SJCRH30 (cell line): ENCODE results near the gene RPS6KB2. TPM values are rescaled to one million over a fixed set of nuclear protein-coding genes. Genes with fewer than 3 reads are reported as not detected.

Experiments
- DNase-seq, 2 experiments: peaks; one replicate each; pipeline ENCODE4 v3.0.0-alpha.2; 2015 to 2020
- H3K27ac ChIP-seq: fragments of 250-450 bp; sonication (Bioruptor Pico); 2 replicates; pipeline ENCODE4 v1.5.1; 2020; ENCODE audit warnings: mild to moderate bottlenecking, moderate library complexity
- H3K27me3 ChIP-seq: fragments of 250-450 bp; sonication (Bioruptor Pico); 2 replicates; pipeline ENCODE4 v1.5.1; 2020; ENCODE audit warnings: mild to moderate bottlenecking, moderate library complexity
- H3K36me3 ChIP-seq: fragments of 250-450 bp; sonication (Bioruptor Pico); 2 replicates; pipeline ENCODE4 v1.5.1; 2020; ENCODE audit warnings: mild to moderate bottlenecking, moderate library complexity
- H3K4me1 ChIP-seq: fragments of 250-450 bp; sonication (Bioruptor Pico); 2 replicates; pipeline ENCODE4 v1.5.1; 2020; ENCODE audit warnings: mild to moderate bottlenecking, moderate library complexity
- H3K4me3 ChIP-seq: fragments of 250-450 bp; sonication (Bioruptor Pico); 2 replicates; pipeline ENCODE4 v1.5.1; 2020; ENCODE audit warnings: mild to moderate bottlenecking, moderate library complexity
- H3K9me3 ChIP-seq: fragments of 250-450 bp; sonication (Bioruptor Pico); replicated peaks from 2 replicates; pipeline ENCODE4 v1.5.1; 2020; ENCODE audit warnings: mild to moderate bottlenecking, moderate library complexity
- total RNA-seq: library from RNA; depleted of rRNA; stranded (reverse); fragments of >200 nt; shearing (Covaris generic); gene quantifications from 2 replicates; pipeline ENCODE4 v1.2.3, GENCODE V29; 2014; rRNA removed

RPS6KB2 gene
- total RNA-seq, 1 experiment from 2014 or later: 33.5 TPM

DNA sequence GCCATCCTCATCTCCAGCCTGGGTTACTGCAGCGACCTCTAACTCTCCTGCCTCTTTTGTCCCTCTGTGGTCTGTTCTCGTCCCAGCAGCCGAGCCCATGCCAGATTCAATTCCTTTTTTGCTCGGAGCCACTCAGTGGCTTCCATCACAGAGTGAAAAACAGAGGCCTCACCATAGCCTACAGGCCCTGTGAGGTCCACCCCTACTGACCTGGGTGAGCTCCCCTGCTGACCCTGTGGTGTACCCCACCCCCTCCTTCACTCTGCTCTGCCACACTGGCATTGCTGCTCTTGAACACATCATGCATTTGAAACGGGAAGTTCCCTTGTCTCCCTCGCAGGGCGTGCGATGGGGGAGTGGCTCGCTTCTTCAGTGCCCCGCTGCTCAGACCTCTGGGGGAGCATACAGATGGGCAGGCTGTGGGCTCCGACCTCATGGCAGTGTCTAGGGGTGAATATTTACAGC is 56.6 kb downstream of the RPS6KB2 start:
- Histone ChIP-seq H3K27me3 (no peaks in the 10 kb centered on the region), H3K4me3 (no peak overlapping the region), H3K9me3 (no peaks in the 10 kb centered on the region), H3K4me1 (no peaks in the 10 kb centered on the region), H3K27ac (no peak overlapping the region), H3K36me3 (no peaks in the 10 kb centered on the region)
- no peak for DNase-seq

Other genes starting within 250 kb of the RPS6KB2 start
- 45.2 and 49.7 TPM in 2 replicates for gene GRK2, start 162.0 kb upstream of the RPS6KB2 start, total RNA-seq
- gene ANKRD13D, start 139.2 kb upstream of the RPS6KB2 start, total RNA-seq: 15.3 and 19.9 TPM in 2 replicates
- 2.5 TPM in 2 replicates for gene SSH3, start 125.0 kb upstream of the RPS6KB2 start, total RNA-seq
- gene POLD4, start 74.9 kb upstream of the RPS6KB2 start, total RNA-seq: 35.4 and 37.5 TPM in 2 replicates
- 5.2 and 6.1 TPM in 2 replicates for gene CLCF1, start 54.9 kb upstream of the RPS6KB2 start, total RNA-seq
- gene RAD9A, start 36.5 kb upstream of the RPS6KB2 start, total RNA-seq: 9.4 and 11.7 TPM in 2 replicates
- gene PPP1CA, start 26.6 kb upstream of the RPS6KB2 start, total RNA-seq: 169 and 197 TPM in 2 replicates
- not detected in 2 replicates for gene TBC1D10C, start 24.4 kb upstream of the RPS6KB2 start, total RNA-seq
- 0.05 and 0.08 TPM in 2 replicates for gene CARNS1, start 12.8 kb upstream of the RPS6KB2 start, total RNA-seq
- 1.1 TPM in 1 of 2 replicates, not detected in the other for gene PTPRCAP, start 9.2 kb downstream of the RPS6KB2 start, total RNA-seq
- gene CORO1B, start 15.0 kb downstream of the RPS6KB2 start, total RNA-seq: 25.5 and 30.1 TPM in 2 replicates
- gene GPR152, start 24.2 kb downstream of the RPS6KB2 start, total RNA-seq: not detected in 2 replicates
- gene CABP4, start 26.9 kb downstream of the RPS6KB2 start, total RNA-seq: 1.2 and 2.6 TPM in 2 replicates
- 7.6 TPM in 2 replicates for gene TMEM134, start 40.8 kb downstream of the RPS6KB2 start, total RNA-seq
- gene AIP, start 54.5 kb downstream of the RPS6KB2 start, total RNA-seq: 39.8 and 45.4 TPM in 2 replicates
- gene PITPNM1, start 76.9 kb downstream of the RPS6KB2 start, total RNA-seq: 7.9 and 9.7 TPM in 2 replicates
- gene CDK2AP2, start 79.7 kb downstream of the RPS6KB2 start, total RNA-seq: 15.8 and 15.9 TPM in 2 replicates
- gene CABP2, start 95.0 kb downstream of the RPS6KB2 start, total RNA-seq: not detected in 2 replicates
- gene GSTP1, start 155.3 kb downstream of the RPS6KB2 start, total RNA-seq: 192 and 275 TPM in 2 replicates
- gene NDUFV1, start 178.4 kb downstream of the RPS6KB2 start, total RNA-seq: 116 and 137 TPM in 2 replicates
- 0.76 and 2.4 TPM in 2 replicates for gene NUDT8, start 201.4 kb downstream of the RPS6KB2 start, total RNA-seq
- not detected in 2 replicates for gene TBX10, start 211.3 kb downstream of the RPS6KB2 start, total RNA-seq
- 0.18 TPM in 1 of 2 replicates, not detected in the other for gene ACY3, start 222.2 kb downstream of the RPS6KB2 start, total RNA-seq
- not detected in 2 replicates for gene ALDH3B2, start 246.1 kb downstream of the RPS6KB2 start, total RNA-seq